K562 (cell line): ENCODE results near the gene TMTC3. TPM values are rescaled to one million over a fixed set of nuclear protein-coding genes. Genes with fewer than 3 reads are reported as not detected.

Source experiments
- ARID1B ChIP-seq: fragments of 450-650 bp; IDR thresholded peaks from 2 replicates; pipeline ENCODE4 v1.6.1; 2016; ENCODE audit warnings: antibody characterized with exemption, mild to moderate bottlenecking, inconsistent platforms
- CEBPG ChIP-seq, 3 experiments: fragments of 200-800 bp in 1 of 3; sonication (Bioruptor generic) in 1 of 3; sonication (generic) in 1 of 3; formaldehyde crosslinking in 1 of 3; IDR thresholded peaks in 2 of 3; conservative IDR thresholded peaks in 1 of 3; 2 replicates each; pipeline versions ENCODE4 v1.6.1 to v1.8.0; 2016 to 2022; ENCODE audit warnings: missing compliant biosample characterization in 2 of 3, missing genetic modification characterization in 2 of 3, mild to moderate bottlenecking in 1 of 3, missing genetic modification reagents in 1 of 3
- CHCHD3 ChIP-seq: fragments of 250-450 bp; sonication (Bioruptor Pico); IDR thresholded peaks from 2 replicates; pipeline ENCODE4 v2.1.2; 2022; ENCODE audit warnings: mild to moderate bottlenecking
- ESRRA ChIP-seq: fragments of 450-650 bp; IDR thresholded peaks from 2 replicates; pipeline ENCODE4 v1.6.1; 2014; ENCODE audit warnings: low read depth, mild to moderate bottlenecking, moderate library complexity, borderline replicate concordance
- GABPB1 ChIP-seq: sonication (generic); formaldehyde crosslinking; IDR thresholded peaks from 2 replicates; pipeline ENCODE4 v1.8.0; 2022; ENCODE audit warnings: mild to moderate bottlenecking, missing genetic modification reagents
- HMBOX1 ChIP-seq: sonication (generic); IDR thresholded peaks from 2 replicates; pipeline ENCODE4 v1.6.1; 2016
- HNRNPUL1 ChIP-seq: fragments of 200-400 bp; formaldehyde crosslinking; IDR thresholded peaks from 2 replicates; pipeline ENCODE4 v1.6.1; 2017; ENCODE audit warnings: low read length
- JUND ChIP-seq, 2 experiments: IDR thresholded peaks; 2 replicates in 1 of 2; 3 replicates in 1 of 2; pipeline ENCODE4 v1.6.1; 2011; ENCODE audit warnings: borderline replicate concordance in 2 of 2, low read depth in 2 of 2, low read length in 2 of 2, improper control_type of control experiment in 1 of 2, missing biosample characterization in 1 of 2, missing genetic modification characterization in 1 of 2, missing genetic modification reagents in 1 of 2
- KLF6 ChIP-seq: fragments of 250-450 bp; sonication (Bioruptor Pico); IDR thresholded peaks from 2 replicates; pipeline ENCODE4 v1.4.0; 2020; ENCODE audit warnings: mild to moderate bottlenecking, moderate library complexity, borderline replicate concordance
- MAFG ChIP-seq: fragments of 450-650 bp; conservative IDR thresholded peaks from 2 replicates; pipeline ENCODE4 v1.6.1; 2016; ENCODE audit warnings: missing genetic modification characterization, missing compliant biosample characterization
- NR4A1 ChIP-seq, 2 experiments: fragments of 250-450 bp in 1 of 2; fragments of 450-650 bp in 1 of 2; sonication (Bioruptor Pico) in 1 of 2; IDR thresholded peaks; 2 replicates each; pipeline versions ENCODE4 v1.4.0 to v1.6.1; 2016 to 2020; ENCODE audit warnings: mild to moderate bottlenecking in 2 of 2, missing compliant biosample characterization in 1 of 2, missing genetic modification characterization in 1 of 2, moderate library complexity in 1 of 2
- PHB ChIP-seq: fragments of 250-450 bp; sonication (Bioruptor Pico); IDR thresholded peaks from 2 replicates; pipeline ENCODE4 v1.5.0; 2021
- POLR2A ChIP-seq: fragments of 450-650 bp; conservative IDR thresholded peaks from 2 replicates; pipeline ENCODE4 v1.6.1; 2016
- RBBP5 ChIP-seq: fragments of 200-600 bp; sonication (generic); IDR thresholded peaks from 2 replicates; pipeline ENCODE4 v1.6.1; 2012; ENCODE audit warnings: borderline replicate concordance, mild to moderate bottlenecking, low read length, control low read depth, inconsistent platforms; ENCODE audit not compliant: insufficient read depth, poor library complexity, severe bottlenecking
- RBM17 ChIP-seq: fragments of 200-400 bp; formaldehyde crosslinking; IDR thresholded peaks from 2 replicates; pipeline ENCODE4 v1.6.1; 2017; ENCODE audit warnings: low read depth, mild to moderate bottlenecking, low read length, borderline replicate concordance
- TAF15 ChIP-seq: fragments of 200-400 bp; formaldehyde crosslinking; IDR thresholded peaks from 2 replicates; pipeline ENCODE4 v1.6.1; 2017; ENCODE audit warnings: mild to moderate bottlenecking, low read depth, low read length, moderate library complexity
- TARDBP ChIP-seq: fragments of 450-650 bp; IDR thresholded peaks from 2 replicates; pipeline ENCODE4 v1.6.1; 2016
- TCFL5 ChIP-seq: fragments of 250-450 bp; sonication (Bioruptor Pico); conservative IDR thresholded peaks from 2 replicates; pipeline ENCODE4 v1.6.1; 2021; ENCODE audit warnings: mild to moderate bottlenecking, moderate library complexity, matching md5 sums
- USF1 ChIP-seq: sonication (generic); formaldehyde crosslinking; IDR thresholded peaks from 2 replicates; pipeline ENCODE4 v1.9.0; 2022; ENCODE audit warnings: mild to moderate bottlenecking, missing genetic modification reagents
- VEZF1 ChIP-seq: fragments of 200-800 bp; sonication (Bioruptor generic); IDR thresholded peaks from 2 replicates; pipeline ENCODE4 v1.6.1; 2017; ENCODE audit warnings: missing genetic modification characterization, missing compliant biosample characterization
- ZKSCAN8 ChIP-seq: fragments of 200-800 bp; sonication (Bioruptor generic); IDR thresholded peaks from 2 replicates; pipeline ENCODE4 v1.6.1; 2016; ENCODE audit warnings: missing genetic modification characterization, missing compliant biosample characterization
- ZNF165 ChIP-seq: fragments of 250-450 bp; sonication (Bioruptor Pico); IDR thresholded peaks from 2 replicates; pipeline ENCODE4 v1.4.0; 2020; ENCODE audit warnings: borderline replicate concordance
- ZNF232 ChIP-seq: sonication (generic); formaldehyde crosslinking; IDR thresholded peaks from 2 replicates; pipeline ENCODE4 v1.8.0; 2022; ENCODE audit warnings: mild to moderate bottlenecking, missing genetic modification reagents
- polyA plus RNA-seq, 8 experiments: library from polyadenylated mRNA; depleted of rRNA in 4 of 8; stranded (reverse) in 5 of 8; unstranded in 3 of 8; fragments of >200 nt; fragmentation: Nextera tagmentation in 2 of 8; fragmentation: Illumina TruSeq in 1 of 8; extraction: Ambion mirVana in 2 of 8; extraction: Trizol in 1 of 8; gene quantifications; 2 replicates each; pipeline versions ENCODE4 v1.2.1 to v1.2.3, GENCODE V29; 2011 to 2014; ENCODE audit warnings: inconsistent platforms in 1 of 8, missing spikeins in 1 of 8
- total RNA-seq, 7 experiments: library from RNA; depleted of rRNA in 6 of 7; stranded (reverse); fragments of >200 nt in 6 of 7; fragmentation: Illumina TruSeq in 2 of 7; extraction: Trizol in 2 of 7; gene quantifications; 2 replicates each; pipeline versions ENCODE4 v1.2.1 to v1.2.3, GENCODE V29; 2011 to 2021; ENCODE audit warnings: low replicate concordance in 1 of 7

The TMTC3 gene
- total and polyA plus RNA-seq, 9 of the 15 experiments (the other 6 are each of a cell fraction or from before 2014, with no cell fraction given), result 1.9 to 9.8 (median 4.7) TPM

- TF ChIP-seq VEZF1 (CRISPR knock-in tag), result no peak
- no peak for TF ChIP-seq ZNF232 (CRISPR knock-in tag)
- TF ChIP-seq ZKSCAN8, result no peak
- no peak for TF ChIP-seq POLR2A
- TF ChIP-seq ARID1B, result no peak
- no peak for TF ChIP-seq USF1 (CRISPR knock-in tag)
- no peak for TF ChIP-seq MAFG
- no peak for TF ChIP-seq CHCHD3 (CRISPR knock-in tag)
- no peak for TF ChIP-seq ZNF165 (CRISPR knock-in tag)
- TF ChIP-seq RBM17, result no peak
- no peak for TF ChIP-seq ESRRA
- TF ChIP-seq CEBPG (CRISPR knock-in tag; IDR thresholded peaks at IDR 0.05), result peak; percentile 60
- peak; percentile 86 for TF ChIP-seq CEBPG (tag; conservative IDR thresholded peaks at IDR 0.05 in 1 of 2, IDR thresholded peaks at IDR 0.05 in 1 of 2)
- TF ChIP-seq HMBOX1, result peak; percentile 77
- TF ChIP-seq TCFL5 (CRISPR knock-in tag), result no peak
- TF ChIP-seq TAF15, result no peak
- no peak for TF ChIP-seq HNRNPUL1
- TF ChIP-seq RBBP5, result no peak
- TF ChIP-seq PHB, result no peak
- no peak for TF ChIP-seq NR4A1 (CRISPR knock-in tag; IDR thresholded peaks at IDR 0.05)
- no peak for TF ChIP-seq NR4A1 (tag; IDR thresholded peaks at IDR 0.05)
- TF ChIP-seq JUND (IDR thresholded peaks at IDR 0.05; ENCODE audit: borderline replicate concordance, low read depth, low read length), result no peak
- 0 out of 3 replicates have a peak, but pooled peaks have one; percentile 22 for TF ChIP-seq JUND (tag; IDR thresholded peaks at IDR 0.05; ENCODE audit: borderline replicate concordance, low read depth, low read length)
- TF ChIP-seq KLF6, result no peak
- no peak for TF ChIP-seq GABPB1 (CRISPR knock-in tag)
- no peak for TF ChIP-seq TARDBP
Measured at GRCh38 chr12:88181881-88182280, 39.8 kb downstream of the TMTC3 start (continued).
